OCI-M1 (cell line): Measurements from ENCODE around the gene FAM43A.

Experiments used
- DNase-seq: peaks from one replicate; lab custom pipeline; 2025; lab: John Stamatoyannopoulos, UW

FAM43A gene

DNA sequence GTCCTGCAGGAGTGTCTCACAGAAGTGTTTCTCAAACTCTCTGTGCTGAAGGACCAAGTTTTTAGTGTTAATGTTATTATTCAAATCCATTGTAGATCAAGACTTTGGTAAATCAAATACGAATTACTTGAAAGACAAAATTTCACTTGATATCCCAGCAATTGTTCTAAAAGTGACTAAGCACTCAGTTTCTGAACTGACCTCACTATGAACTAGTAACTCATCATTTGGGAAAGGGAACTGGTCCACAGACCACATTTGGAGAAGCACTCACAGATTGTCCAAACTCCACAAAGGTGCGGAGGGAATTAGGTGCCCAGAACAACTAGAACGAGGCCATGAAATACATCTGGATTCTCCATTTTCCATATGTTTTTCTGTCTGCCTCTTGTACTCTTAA lies 25.6 kb downstream of the FAM43A start:
- DNase-seq = no peak

DNA sequence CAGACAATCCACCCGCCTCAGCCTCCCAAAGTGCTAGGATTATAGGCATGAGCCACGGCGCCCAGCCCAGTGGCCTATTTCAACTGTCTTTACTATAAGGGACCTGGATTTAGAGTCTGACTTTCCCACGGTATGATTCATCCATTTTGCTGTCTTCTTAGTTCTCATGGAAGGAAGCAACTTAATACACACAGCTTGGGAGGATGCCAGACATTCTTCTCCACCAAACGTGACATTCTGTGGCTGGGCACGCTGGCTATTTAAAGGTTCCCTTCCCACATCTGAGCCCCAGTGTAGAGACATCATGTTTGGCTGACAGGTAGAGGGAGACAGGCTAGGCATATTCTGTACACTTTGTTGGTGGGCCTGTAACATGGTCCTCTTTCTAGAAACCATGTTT lies 26.2 kb downstream of the FAM43A start:
- DNase-seq = no peak

DNA sequence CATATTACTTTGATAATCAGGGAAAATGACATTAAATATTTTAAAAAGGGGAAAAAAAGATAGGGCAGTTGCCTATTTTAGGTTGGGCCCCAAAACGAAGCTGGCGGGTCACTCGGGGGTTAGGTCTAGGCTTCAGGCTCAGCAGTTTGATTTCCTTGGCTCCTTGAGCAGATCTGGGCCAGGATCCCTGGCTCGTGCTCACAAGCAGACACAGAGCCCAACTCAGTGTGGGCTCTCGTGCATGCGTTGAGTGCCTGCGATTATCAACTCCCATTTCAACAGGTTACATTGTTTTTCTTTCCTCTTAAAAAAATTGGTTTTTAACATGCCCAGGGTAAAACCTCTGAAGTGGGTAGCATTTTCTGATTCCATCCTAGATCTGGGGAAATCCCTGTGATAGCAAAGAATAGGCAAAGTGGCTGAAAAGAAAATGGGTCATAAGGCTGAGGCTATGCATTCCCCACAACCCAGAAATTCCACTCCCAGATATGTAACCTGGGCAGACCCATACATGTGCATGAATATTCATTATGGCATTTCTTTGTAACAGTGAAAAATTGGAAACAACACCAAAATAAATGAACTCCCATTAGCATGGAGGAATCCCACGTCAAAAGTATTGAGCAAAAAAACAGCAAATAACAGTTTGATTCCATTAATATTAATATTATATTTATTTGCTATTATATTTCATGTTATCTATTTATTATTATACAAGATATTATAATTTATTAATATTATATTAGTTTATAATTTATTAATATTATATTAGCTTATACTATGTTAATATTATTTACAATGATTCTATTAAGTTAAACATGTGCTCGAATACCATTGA lies 27.8 kb downstream of the FAM43A start:
- DNase-seq = no peak

DNA sequence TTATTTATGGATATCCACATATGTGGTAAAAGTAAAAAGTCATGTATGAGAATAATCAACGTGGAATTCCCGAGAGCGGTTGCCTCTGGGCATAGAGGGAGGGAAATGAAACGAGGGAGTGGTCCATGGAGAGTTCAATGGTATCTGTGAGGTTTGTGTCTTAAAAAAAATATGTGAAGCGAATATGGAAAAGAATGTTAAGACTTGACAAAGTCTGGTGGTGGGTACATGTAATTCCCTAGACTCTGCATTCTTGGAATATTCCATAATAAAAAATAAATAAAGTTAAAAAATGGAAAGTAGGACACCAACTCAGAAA lies 28.4 kb downstream of the FAM43A start:
- DNase-seq = no peak

DNA sequence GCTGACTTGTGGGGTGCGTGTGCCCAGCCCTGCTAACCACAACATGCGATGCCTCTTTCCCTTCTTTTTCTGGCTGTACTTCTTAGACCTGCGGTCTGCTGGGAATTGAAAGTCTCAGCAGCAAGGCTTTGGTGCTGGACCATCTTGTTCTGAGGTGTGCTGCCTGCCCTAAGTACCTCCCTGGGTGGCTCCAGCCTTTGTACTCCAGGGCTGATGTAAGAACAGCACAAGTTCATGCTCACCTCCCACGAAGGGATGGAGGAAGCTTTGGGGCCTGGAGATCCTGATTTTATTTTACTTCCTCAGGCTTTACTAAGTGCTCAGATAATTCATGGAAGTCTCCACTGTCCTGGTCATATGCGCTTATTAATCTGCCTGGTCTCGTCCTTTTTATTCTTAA lies 28.9 kb downstream of the FAM43A start:
- DNase-seq = no peak

DNA sequence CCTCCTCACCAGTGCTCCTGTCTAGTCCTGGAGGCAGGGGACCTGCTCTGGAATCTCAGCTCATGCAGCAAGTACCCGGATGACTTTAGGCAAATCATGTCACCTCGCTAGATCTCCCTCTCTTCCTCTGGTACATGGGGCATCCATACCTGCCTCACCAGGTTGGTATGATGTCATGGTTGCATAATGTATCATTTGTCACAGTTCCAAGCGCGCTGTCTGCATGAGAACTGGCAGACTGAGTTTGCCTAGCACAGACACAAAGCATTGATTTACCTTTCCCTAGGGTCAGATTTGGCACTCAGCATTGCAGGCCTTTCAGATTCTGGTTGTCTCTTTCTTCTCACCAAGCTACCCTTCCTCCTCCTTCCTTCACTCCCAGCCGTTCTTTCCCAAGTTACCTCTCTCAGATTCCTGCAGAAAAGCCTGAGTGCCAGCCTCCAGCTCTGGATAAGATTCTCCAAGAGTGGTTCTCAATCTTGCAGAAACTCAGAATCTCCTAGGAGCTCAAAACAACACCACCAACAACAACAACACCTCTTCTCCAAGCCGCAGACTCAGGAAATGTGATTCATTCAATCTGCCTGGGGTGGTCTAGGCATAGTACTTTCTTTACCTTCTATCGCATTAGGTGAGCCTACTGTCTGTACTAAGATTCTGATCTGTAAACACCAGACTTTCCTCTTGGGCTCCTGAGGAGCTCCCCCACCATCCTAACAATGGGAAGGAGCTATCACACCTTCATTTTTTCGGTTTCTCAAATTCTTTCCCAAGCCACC lies 29.5 kb downstream of the FAM43A start:
- DNase-seq = no peak

DNA sequence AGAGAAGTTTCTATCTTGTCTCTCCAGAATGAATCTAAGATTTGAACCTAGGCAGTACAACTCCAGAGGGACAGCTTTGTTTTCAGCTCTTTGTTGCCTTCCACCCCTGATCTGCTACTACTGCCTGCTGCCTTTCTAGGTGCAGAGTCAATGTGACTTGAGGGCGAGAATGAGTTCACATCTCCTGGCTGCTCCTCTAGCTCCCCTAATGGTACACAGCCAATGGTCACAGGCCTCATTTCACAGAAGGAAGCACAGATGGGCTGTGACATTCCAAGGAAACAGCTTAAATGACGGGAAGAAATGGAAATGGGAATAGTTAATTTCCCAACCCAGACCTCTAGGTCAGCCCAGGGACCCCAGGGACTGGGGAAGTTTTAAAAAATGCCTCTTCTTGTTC lies 32.4 kb downstream of the FAM43A start:
- no peak for DNase-seq

DNA sequence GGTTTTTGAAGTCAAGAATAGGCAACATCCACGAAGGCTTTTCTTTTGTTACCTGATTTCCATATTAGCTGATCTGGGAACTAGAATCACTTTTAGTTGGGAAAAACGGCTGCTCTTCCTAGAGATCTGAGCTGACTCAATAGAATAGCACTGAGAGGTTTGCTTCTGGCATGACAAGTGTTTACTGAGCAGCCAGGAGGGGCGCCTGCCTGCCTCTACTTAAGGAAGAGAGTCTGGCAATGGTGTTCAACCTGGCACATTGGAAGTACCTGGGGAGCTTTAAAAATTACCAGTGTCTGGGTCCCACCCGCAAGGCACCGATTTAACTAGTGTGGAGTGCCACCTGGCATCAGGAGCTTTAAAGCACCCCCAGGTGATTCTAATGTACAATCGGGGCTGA lies 34.4 kb downstream of the FAM43A start:
- DNase-seq = no peak

DNA sequence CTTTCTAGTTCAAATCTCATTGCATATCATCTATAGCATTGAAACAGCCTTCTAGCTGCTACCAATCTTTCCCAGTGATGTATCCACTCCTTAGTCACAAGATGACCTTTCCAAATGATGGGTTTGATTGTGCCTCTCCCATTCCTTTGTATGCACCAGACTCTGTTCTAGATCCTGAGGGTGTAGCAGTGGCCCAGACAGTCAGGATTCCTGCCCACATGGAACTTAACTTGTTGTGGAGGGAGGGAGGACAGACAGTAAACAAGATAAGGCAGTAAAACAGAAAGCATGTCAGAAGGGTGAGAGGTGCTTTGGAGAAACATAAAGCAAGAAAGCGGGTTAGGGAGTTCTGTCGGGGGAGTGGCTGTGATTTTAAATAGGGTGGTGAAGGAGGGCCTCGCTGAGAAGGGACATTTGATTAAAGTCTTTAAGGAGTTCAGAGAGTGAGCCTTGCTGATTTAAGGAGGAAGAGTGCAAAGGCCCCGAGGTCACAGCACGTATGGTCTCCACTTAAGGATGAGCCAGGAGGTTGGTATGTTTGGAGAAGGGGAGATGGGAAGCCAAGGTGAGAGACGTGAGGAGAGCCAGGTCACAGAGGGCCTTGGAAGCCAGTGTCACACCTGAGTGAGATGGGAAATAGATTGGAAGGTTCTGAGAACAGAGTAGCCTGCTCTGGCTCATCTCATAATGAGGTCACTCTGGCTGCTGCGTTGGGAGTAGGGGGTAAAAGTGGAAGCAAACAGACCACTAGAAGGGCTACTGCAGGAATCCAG lies 38.3 kb downstream of the FAM43A start:
- no peak for DNase-seq

DNA sequence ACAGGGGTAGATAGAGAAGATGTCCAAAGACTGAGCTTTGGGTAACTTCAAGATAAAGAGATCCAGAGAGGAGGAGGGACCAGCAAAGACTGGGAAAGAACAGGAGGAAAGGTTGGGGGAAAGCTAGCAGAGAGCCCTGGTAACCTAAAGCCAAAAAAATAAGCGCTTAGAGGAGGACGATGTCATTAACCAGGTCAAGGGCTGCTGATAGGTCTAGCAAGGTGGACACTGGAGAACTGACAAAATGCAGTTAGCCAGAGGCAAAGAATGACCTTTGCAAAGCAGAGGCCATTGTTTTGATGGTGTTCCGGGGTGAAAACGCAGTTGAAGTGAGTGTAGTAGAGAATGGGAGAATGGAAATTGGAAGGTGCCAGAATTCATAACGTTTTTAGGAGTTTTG lies 39.7 kb downstream of the FAM43A start:
- DNase-seq = no peak

DNA sequence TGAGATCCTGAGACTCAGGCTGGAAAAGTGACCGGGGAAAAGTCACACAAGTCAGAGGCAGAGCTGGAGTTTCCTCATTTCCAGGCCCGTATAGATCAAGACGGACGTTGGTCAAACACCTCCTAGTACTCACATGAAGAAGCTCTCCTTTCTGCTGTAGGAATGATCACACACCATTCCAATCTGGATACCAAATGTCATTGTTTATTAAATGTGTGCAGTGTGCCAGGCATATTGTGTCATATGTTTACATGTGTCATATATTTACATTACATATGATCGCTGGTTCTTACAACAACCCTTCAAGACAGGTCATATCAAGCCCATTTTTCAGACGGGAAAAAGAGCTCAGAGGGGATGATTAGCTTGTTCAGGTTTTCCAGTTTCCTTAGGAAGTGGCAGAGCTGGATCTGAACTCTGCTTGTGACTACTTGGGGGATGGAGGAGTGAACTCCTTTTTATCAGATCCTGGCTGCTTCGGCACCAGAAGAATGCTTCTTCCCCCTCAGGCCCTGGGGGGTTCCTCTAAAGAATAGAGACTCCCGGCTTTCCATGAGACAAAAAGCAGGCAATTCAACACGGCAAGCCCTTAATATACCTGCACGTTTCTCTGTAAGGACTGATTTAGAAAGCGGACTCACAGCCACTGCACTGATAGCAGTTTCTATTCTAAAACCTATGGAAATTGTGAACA lies 41.9 kb downstream of the FAM43A start:
- no peak for DNase-seq

DNA sequence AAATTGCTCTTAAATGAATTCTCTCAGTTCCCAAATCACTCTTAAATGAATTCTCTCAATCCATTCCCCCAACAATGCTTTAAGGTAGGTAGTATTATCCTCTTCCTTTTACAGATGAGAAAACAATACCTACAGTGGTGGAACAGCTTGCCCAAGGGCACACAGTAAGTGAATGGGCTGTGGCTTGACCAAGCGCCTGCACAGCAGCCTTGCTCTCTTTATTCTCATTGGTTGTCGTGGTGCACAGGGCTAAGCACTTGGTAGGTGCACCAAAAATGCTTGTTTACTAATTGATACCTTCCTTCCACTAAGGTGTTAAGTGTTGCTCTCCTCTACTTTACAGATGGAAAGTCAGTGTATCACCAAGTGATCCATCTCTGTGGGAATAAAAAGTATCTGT lies 43.3 kb downstream of the FAM43A start:
- no peak for DNase-seq

DNA sequence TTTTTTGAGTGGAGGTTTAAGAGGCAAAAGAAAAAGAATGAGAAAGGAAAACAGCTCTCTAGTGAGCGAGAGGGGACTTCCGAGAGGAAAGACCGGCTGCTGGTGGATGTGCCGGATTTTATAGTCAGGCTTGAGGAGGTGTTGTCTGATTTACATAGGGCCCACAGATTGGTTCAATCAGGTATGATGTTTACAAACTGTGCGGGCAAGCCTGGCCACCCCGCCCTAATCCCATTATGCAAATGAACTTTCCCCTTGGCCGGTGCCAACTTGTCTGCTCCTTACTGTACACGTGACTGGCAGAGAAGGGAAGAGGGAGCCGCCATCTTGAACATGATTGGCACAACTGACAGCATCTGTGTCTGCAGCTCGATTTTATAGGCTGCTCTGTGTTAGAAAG lies 44.7 kb downstream of the FAM43A start:
- no peak for DNase-seq

DNA sequence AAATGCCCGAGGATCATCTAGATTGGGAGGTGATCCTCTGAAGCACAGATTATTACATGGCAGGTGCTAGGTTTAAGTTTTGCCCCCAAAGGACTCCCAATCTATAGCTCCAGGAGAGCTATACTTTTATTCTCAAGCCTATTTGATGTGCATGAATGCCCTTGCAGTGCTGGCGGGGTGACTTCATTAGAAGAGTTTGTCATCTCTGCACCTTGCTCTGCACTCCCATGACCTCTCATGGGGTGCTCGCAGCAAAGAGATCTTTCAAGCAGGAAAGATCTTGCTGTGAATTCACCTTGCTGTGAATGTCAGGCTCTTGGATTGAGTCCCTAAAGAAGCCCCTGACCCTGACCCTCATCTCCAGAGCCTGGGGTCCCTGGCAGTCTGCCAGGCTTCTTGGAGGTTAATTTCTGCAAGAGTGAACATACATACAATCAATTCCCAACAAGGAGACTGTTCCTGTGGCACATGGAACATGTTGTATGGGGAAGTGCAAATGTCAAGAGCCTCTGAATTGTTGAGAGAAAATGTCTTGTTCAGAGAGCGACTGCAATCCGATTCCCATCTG lies 45.9 kb downstream of the FAM43A start:
- no peak for DNase-seq

DNA sequence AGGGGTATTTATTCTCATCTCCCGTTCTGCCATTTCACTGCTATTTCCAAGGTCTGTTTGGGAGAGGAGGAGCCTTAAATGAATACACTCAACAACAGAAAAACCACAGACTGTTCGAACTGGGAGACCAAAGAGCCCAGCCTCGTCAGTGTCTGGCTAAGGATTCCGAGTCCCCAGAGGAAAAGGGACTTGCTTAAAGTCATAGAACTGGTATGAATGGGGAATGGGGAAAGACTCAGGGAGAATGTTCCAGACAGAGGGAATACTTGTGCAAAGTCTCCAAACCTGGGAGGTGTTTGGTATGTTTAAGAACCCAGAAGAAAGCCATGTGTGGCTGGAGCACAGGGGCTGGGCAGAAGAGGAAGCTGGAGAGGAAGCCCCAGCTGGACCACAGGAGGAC lies 46.9 kb downstream of the FAM43A start:
- no peak for DNase-seq

DNA sequence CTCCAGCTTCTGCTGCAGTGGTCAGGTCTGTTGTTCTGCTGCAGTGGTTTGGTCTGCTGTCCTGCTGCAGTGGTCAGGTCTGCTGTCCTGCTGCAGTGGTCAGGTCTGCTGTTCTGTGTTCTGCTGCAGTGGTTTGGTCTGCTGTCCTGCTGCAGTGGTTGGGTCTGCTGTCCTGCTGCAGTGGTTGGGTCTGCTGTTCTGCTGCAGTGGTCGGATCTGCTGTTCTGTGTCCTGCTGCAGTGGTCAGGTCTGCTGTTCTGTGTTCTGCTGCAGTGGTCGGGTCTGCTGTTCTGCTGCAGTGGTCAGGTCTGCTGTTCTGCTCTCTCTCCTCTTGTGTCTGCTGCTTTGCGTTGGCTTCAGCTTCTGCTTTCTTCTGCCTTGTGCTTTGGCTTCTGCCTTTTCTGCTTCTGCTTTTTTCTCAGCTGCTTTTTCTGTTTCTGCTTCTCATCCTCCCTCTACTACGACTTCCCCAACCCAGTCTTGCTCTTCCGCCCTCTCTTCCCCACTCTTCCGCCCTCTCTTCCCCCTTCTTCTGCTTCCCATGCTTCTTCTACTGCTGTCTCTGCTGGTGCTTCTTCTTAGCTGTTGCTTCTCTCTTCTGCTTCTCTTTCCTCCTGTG lies 50.7 kb downstream of the FAM43A start:
- peak; percentile 27 for DNase-seq

DNA sequence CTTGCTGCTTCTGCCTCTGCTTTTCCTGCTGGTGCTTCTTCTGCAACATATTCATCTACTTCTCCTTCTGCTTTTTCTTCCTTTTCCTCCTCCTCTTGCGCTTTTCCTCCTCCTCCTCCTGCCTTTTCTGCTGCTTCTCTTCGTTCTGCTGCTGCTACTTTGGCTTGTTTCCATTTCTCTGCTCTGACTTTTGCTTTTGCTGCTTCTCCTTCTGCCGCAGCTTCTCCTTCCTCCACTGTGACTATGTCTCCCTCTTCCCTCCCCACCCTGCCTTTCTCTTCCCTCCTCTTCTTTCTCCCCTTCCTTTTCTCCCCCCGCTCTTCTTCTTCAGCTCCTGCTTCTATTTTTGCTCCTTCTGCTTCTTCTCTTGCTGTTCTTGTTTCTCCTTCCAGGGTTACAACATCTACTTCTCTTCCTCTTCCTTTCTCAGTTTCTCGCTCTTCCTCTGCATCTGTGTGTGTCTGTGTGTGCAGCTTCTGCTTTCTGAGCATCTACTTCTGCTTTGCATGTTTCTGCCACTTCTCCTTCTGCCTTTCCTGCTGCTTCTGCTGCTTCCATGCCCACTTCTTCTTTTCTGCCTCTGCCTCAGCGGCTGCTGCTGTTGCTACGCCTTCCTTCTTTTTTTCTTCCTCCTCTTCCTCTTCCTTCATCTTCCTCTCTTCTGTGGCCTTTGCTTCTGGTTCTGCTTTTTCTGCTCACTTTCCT lies 51.4 kb downstream of the FAM43A start:
- DNase-seq = peak; percentile 78
